UCSD-AML1 (cell line): ENCODE data around the gene ADRA2A.

Experiments used
- DNase-seq: peaks from one replicate; lab custom pipeline; 2025; ENCODE audit not compliant: unreplicated experiment; lab: John Stamatoyannopoulos, UW

The ADRA2A gene

GRCh38 chr10:111109501-111110242, 32.8 kb downstream of the ADRA2A start:
- no peak for DNase-seq

- no peak for DNase-seq
Measured at GRCh38 chr10:111110771-111111170, 33.9 kb downstream of the ADRA2A start.

- no peak for DNase-seq
Measured at GRCh38 chr10:111112333-111112732, 35.5 kb downstream of the ADRA2A start.

GRCh38 chr10:111113238-111113960, 36.6 kb downstream of the ADRA2A start:
- no peak for DNase-seq

GRCh38 chr10:111113961-111114757, 37.3 kb downstream of the ADRA2A start:
- peak; percentile 84 for DNase-seq

GRCh38 chr10:111114758-111115500, 38.1 kb downstream of the ADRA2A start:
- DNase-seq, result no peak

- no peak for DNase-seq
Measured at GRCh38 chr10:111116211-111116610, 39.4 kb downstream of the ADRA2A start.

GRCh38 chr10:111116762-111117445, 40.1 kb downstream of the ADRA2A start:
- DNase-seq, result no peak

GRCh38 chr10:111117528-111118277, 40.9 kb downstream of the ADRA2A start:
- no peak for DNase-seq

GRCh38 chr10:111118758-111119157, 41.9 kb downstream of the ADRA2A start:
- DNase-seq, result no peak

GRCh38 chr10:111119637-111120036, 42.8 kb downstream of the ADRA2A start:
- DNase-seq, result no peak

- DNase-seq, result no peak
Measured at GRCh38 chr10:111122127-111122526, 45.3 kb downstream of the ADRA2A start.

- no peak for DNase-seq
Measured at GRCh38 chr10:111123883-111124282, 47.1 kb downstream of the ADRA2A start.

- no peak for DNase-seq
Measured at GRCh38 chr10:111125102-111125501, 48.3 kb downstream of the ADRA2A start.

GRCh38 chr10:111126077-111126476, 49.2 kb downstream of the ADRA2A start:
- no peak for DNase-seq

GRCh38 chr10:111127081-111127848, 50.4 kb downstream of the ADRA2A start:
- peak; percentile 66 for DNase-seq

- peak; percentile 59 for DNase-seq
Measured at GRCh38 chr10:111128331-111129180, 51.7 kb downstream of the ADRA2A start.

- no peak for DNase-seq
Measured at GRCh38 chr10:111129363-111129762, 52.5 kb downstream of the ADRA2A start.
